Stimulated activated memory B cell treated with anti-CD40 and anti-IgM and Interleukin-4, amounts not matched to agents 10 μg/mL and 1 μg/mL and 100 μg/mL, for 72 hours (primary cell): ENCODE results near the gene PPP6R2.
A peak's percentile ranks its signal among the peaks of the same experiment; 100 is the strongest.

Experiments used
- ATAC-seq: fragments of 150-1000 bp; cut with Tn5 transposase; 2 replicates; pipeline ENCODE4 v1.10.0; 2021
- H3K27ac Mint-ChIP-seq: one replicate; pipeline ENCODE4 v1.8.0; 2022; ENCODE audit warnings: mild to moderate bottlenecking, mixed read lengths
- H3K27me3 Mint-ChIP-seq: one replicate; pipeline ENCODE4 v1.8.0; 2022; ENCODE audit warnings: mixed read lengths
- H3K36me3 Mint-ChIP-seq: one replicate; pipeline ENCODE4 v1.8.0; 2022; ENCODE audit warnings: mixed read lengths
- H3K4me1 Mint-ChIP-seq: one replicate; pipeline ENCODE4 v1.8.0; 2022; ENCODE audit warnings: mixed read lengths
- H3K4me3 Mint-ChIP-seq: one replicate; pipeline ENCODE4 v1.8.0; 2022; ENCODE audit warnings: mild to moderate bottlenecking, moderate library complexity, mixed read lengths
- H3K9me3 Mint-ChIP-seq: one replicate; pipeline ENCODE4 v1.8.0; 2022; ENCODE audit warnings: mixed read lengths

Gene PPP6R2

DNA sequence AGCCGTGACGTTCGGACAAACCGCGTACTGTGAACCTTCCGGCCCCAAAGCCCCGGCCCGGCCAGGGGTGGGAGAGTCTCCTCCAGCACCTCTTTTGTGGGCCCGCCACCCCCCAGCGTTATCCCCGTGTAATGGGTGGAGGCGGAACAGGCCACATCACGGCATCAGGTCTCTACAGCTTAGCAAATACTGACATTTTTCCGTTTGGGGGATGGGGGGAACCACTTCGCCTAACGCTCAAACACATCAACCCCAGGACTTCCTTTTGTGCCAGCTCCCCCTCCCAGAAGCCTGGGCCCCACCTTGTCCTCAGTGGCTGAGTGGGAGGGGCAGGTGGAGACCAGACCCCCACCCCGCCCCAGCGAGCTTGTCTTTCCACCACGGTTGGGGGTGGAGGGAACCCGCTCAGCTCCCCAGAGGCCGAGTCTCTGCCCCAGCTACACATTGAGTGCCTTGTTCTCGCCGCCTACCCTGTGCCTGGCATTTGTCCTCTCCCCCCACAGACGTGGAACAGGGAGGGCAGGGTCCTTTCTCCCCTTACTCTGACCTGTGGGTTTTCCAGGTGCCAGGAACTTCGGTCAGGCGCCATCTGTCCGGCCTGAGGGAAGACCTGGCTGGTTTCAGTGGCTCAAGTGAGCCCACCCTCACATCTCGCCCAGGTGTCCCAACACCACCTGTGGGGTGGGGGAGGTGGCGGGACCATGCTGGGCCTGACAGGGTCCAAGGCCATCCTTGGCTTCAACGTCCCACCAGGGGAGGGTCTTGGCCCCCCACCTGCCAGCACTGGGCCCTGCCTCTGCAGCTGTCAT is 102.1 kb downstream of the PPP6R2 start:
- H3K9me3 Mint-ChIP-seq: no peaks in the 10 kb centered on the region
- peaks cover 43% of the 10 kb centered on the region for H3K36me3 Mint-ChIP-seq
- peak overlapping the region; percentile 62 for H3K27ac Mint-ChIP-seq
- H3K4me3 Mint-ChIP-seq: no peak overlapping the region
- H3K4me1 Mint-ChIP-seq: peaks cover 30% of the 10 kb centered on the region
- no peaks in the 10 kb centered on the region for H3K27me3 Mint-ChIP-seq
- ATAC-seq: peak; percentile 54

DNA sequence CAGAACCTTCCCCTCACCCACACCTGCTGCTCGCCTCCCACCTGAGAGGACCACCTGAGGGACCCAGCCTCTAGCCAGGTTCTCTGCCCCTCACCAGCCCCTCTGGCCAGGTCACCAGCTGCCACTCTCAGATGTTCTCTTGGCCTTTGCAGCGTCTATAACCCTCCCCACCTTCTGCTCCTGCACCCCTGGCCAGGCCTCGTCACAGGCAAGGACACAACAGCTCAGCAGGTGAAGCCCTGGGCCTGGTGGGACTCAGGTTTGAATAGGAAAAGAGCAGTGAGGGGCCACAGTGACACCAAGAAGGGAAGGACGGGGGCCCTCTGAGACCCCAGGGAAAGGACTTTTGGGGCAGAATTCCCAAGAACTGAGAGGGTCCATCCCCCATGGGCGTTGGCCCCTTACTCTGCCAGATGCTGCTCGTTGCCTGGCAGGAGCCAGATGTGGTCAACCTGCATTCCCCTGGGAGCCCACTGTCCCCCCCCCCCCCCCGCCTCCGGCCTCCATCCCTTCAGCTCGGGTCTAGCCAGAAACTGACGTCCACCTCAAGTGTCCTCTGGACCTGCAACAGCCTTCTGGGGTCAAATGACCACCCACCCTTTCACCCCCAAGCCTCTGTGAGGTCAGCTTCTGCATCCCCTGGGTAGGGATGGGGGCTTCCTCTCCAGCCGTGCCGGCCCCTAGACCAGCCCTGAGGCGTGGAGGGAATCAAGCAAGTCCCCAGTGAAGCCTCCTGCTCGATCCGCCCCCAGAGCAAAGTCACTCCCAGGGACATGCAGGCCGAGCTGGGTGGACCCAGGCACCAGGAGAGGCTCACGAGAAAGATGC is 103.0 kb downstream of the PPP6R2 start:
- H3K27me3 Mint-ChIP-seq: no peaks in the 10 kb centered on the region
- H3K27ac Mint-ChIP-seq: peak overlapping the region; percentile 62
- H3K4me3 Mint-ChIP-seq: no peak overlapping the region
- no peaks in the 10 kb centered on the region for H3K9me3 Mint-ChIP-seq
- H3K4me1 Mint-ChIP-seq: peaks cover 33% of the 10 kb centered on the region
- no peak for ATAC-seq
- peaks cover 47% of the 10 kb centered on the region for H3K36me3 Mint-ChIP-seq

DNA sequence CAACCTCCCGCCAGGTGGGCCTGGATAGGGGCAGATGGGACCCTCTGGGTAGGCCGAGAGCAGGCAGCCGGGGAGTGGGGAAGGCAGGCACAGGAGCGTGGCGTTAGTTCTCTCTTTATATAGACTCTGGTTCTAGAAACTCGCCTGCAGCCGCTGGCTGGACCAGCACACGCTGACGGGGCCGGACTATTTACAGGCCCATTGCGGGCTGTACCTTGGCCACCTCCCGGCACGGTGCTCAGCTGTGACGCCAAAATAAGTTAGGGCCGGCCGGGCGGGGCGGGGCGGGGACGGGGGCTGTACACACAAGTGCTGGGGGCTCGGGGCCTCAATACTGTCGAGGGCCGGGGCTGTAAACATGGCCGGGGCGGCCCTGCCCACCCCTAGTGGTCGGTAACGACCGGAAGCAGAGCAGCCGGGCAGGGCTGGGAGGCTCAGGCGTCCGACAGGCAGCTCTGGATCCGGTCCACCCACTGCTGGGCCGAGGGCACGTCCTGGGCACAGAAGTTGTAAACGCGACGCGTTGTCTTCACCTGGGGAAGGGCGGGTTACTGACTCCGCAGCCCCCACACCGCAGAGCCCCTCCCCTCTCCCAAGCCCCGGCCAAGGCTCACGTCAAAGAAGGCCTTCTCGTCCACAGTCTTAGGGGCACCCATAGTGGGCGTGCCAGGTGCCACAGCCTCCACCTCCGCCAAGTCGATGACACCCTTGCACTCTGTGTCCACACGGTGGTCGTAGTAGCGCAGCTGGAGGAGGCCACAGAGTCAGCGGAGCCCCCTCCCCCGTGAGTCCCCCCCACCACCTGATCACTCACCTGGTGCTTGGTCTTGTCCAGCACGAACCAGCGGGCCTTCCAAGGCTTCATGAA is 103.8 kb downstream of the PPP6R2 start:
- Mint-ChIP-seq H3K27me3 (no peaks in the 10 kb centered on the region), H3K9me3 (no peaks in the 10 kb centered on the region), H3K4me3 (no peak overlapping the region), H3K4me1 (peaks cover 33% of the 10 kb centered on the region), H3K27ac (no peak overlapping the region), H3K36me3 (peaks cover 45% of the 10 kb centered on the region)
- ATAC-seq: no peak

DNA sequence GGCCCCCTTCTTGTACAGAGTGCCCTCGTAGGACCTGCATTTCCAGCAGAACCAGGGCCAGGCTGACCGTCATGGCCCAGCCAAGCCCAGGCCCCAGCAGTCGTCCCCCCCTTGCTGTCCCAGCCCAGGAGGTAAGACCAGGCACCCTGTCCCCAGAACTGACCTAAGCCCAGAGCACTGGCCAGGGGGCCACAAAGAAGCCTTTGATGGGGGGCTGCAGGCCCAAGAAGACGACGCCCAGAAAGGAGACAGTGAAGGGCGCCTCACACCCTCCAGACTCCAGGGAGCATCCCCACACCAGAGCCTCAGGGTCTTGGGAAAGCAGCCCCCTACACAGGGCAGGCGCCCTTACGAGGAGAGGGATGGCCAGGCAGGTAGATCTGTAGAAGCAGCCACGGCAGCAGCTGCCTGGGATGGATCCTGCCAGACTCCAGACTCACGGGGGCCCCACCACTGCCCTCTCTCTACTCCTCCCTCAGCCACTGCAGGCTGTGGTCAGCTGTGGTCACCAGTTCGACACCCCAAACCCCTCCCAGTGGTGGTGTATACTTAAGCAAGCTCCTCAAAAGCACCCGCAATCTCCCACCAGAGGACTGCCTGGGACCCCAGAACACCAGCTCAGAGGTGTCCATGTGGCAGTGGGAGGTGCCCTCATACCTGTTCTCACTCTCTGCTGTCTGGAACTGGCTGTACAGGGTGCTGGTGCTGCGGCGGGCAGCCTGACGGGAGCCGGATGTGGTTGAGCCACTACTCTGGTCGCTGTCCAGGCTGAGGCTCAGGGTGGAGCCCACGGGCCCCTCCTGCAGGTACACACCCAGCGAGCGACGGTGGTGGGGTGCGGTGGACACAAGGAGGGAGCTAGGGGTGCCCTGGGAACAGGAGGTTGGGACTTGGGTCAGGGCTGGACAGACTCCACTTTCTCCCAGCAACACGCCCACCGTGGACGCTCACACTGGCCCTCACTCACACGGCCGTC is 104.7 kb downstream of the PPP6R2 start:
- Mint-ChIP-seq H3K4me1 (peaks cover 36% of the 10 kb centered on the region), H3K9me3 (no peaks in the 10 kb centered on the region), H3K27ac (no peak overlapping the region), H3K4me3 (no peak overlapping the region), H3K36me3 (peaks cover 49% of the 10 kb centered on the region), H3K27me3 (no peaks in the 10 kb centered on the region)
- no peak for ATAC-seq

DNA sequence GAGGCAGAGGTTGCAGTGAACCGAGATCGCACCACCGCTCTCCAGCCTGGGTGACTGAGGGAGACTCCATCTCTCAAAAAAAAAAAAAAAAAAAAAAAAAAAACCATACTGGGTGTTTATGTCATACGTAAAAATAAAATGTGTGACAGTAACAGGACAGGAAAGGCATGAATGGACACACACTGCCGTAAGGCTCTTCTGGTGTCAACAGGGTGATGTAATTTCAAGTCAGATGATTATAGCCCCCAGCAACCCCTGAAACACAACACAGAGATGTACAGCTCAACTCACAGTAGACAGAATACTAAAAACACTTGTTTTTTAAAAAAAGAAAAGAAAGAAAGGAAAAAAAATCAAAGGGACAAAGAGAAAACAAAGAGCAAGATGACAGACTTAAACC is 109.5 kb downstream of the PPP6R2 start:
- Mint-ChIP-seq H3K27me3 (no peaks in the 10 kb centered on the region), H3K36me3 (peaks cover 71% of the 10 kb centered on the region), H3K27ac (peak overlapping the region; percentile 68), H3K9me3 (no peaks in the 10 kb centered on the region), H3K4me3 (no peak overlapping the region), H3K4me1 (peaks cover 22% of the 10 kb centered on the region)
- no peak for ATAC-seq

DNA sequence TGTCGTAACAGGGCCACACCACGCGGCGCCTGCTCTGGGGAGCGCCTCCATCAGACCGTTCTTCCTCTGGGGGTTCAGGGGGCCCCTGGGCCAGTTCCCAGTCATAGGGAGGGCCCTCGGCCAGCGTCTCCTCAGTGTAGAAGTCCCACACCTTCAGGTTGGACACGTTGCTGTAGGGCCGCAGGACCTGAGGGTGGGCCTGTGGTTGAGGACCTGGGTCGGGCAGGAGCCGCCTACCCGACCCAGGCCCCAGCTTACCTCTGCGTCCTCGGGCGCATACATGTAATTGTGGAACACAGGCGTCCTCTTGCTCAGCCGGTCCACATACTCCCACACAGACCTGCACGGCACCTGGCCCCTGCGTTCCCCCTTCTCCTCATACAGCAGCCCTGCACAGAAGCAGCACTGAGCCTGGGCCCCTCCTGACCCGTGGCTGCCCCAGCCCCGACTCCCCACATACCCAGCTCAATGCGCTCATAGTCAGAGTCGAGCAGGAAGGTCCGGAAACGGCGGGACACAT is 111.5 kb downstream of the PPP6R2 start:
- Mint-ChIP-seq H3K27me3 (no peaks in the 10 kb centered on the region), H3K4me1 (peaks cover 23% of the 10 kb centered on the region), H3K9me3 (no peaks in the 10 kb centered on the region), H3K36me3 (peaks cover 70% of the 10 kb centered on the region), H3K4me3 (no peak overlapping the region), H3K27ac (no peak overlapping the region)
- no peak for ATAC-seq

DNA sequence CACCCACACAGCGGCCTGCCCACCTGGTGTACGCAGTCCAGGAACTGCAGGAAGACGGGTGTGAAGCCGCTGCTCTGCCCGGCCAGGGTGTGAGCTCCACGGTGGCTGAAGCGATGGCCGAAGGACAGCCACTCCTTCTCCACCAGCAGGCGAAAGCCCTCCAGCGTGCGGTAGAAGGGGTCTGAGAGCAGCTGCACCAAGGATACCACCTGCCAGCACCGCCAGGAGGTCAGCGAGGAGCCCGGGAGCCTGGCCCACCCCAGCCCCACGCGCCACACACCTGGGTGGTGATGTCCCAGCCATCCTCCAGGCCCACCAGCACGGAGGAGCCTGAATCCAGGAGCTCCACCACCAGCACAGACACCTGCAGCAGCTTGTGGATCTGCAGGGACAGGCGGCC is 112.1 kb downstream of the PPP6R2 start:
- no peaks in the 10 kb centered on the region for H3K9me3 Mint-ChIP-seq
- ATAC-seq: no peak
- H3K27me3 Mint-ChIP-seq: no peaks in the 10 kb centered on the region
- H3K4me3 Mint-ChIP-seq: no peak overlapping the region
- no peak overlapping the region for H3K27ac Mint-ChIP-seq
- peaks cover 68% of the 10 kb centered on the region for H3K36me3 Mint-ChIP-seq
- H3K4me1 Mint-ChIP-seq: peaks cover 17% of the 10 kb centered on the region

DNA sequence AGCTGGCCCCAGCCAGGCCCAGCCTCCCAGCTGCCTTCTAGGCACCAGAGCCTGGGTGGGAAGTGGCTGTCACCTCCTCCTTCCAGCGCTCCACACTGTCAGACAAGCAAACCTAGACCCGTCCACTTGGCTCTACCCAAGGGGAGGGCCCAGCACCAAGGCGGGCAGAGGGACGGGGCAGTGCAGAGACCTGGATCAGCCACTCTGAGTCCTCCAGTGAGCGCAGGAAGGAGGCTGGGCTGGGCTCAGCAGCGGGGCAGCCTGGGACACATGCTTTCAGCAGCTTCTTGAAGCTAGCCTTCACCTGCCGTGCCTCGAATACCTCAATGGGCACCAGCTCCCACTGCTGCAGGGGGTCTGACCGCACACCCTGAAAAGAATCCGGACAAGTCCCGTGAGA is 112.9 kb downstream of the PPP6R2 start:
- no peak overlapping the region for H3K27ac Mint-ChIP-seq
- H3K36me3 Mint-ChIP-seq: peaks cover 69% of the 10 kb centered on the region
- no peaks in the 10 kb centered on the region for H3K9me3 Mint-ChIP-seq
- no peak overlapping the region for H3K4me3 Mint-ChIP-seq
- ATAC-seq: no peak
- no peaks in the 10 kb centered on the region for H3K27me3 Mint-ChIP-seq
- H3K4me1 Mint-ChIP-seq: peaks cover 13% of the 10 kb centered on the region

DNA sequence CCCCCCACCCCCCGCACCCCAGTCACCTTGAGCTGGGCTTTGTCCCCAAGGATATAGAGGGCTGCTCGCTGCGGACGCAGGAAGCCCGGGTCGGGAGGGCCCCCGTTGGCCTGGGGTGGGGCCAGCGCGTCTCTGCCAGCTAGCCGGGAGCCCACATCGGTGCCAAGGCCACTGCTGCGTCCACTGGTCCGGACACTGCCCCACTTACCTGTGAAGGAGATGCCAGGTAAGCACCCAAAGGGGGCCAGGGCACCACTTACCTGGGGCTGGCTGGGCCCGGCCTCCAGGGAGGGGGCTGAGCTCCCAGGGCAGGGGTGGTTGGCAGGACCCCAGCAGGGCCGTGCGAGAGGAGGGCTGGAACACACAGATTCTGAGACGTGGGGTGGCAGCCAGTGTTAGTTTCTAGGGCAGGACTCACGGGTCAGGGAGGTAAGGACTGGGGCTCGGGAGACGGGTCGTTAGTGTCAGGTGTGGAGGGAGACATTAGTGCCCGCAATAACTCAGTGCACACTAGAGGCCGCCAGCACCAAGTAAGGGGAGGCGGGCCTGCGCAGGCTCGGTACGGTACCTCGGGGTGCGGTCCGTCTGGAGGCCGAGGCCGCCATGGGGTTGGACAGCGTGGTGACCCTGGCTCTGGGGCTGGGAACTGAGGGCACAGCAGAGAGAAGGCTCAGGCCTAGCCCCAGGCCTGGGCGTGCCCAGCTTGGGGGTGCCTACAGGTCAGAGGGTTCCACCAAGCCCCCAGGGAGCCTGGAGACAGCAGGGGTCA is 113.5 kb downstream of the PPP6R2 start:
- H3K4me1 Mint-ChIP-seq: peaks cover 13% of the 10 kb centered on the region
- H3K27ac Mint-ChIP-seq: no peak overlapping the region
- no peaks in the 10 kb centered on the region for H3K9me3 Mint-ChIP-seq
- H3K4me3 Mint-ChIP-seq: no peak overlapping the region
- no peaks in the 10 kb centered on the region for H3K27me3 Mint-ChIP-seq
- peak; percentile 24 for ATAC-seq
- H3K36me3 Mint-ChIP-seq: peaks cover 66% of the 10 kb centered on the region

DNA sequence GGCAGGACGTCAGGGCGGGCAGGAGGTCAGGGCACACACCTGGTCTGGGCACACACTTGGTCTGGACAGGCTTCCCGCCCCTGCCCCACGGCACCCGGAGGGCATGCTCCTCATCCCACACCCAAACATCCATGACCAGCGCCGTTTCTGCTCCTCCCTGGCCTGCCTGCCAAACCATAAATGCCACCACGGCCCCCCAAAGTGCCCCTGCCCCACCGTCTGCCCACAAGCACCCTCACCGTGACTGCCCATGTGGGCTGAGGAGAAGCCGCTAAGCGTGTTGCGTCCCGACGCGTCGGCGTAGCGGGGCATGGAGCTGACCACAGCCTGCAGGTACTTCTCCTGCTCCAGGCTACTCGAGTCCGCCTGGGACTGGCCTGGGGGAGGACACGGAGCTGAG is 115.9 kb downstream of the PPP6R2 start:
- H3K4me1 Mint-ChIP-seq: peaks cover 7% of the 10 kb centered on the region
- ATAC-seq: no peak
- no peaks in the 10 kb centered on the region for H3K9me3 Mint-ChIP-seq
- H3K36me3 Mint-ChIP-seq: peaks cover 75% of the 10 kb centered on the region
- peak overlapping the region; percentile 20 for H3K27ac Mint-ChIP-seq
- no peaks in the 10 kb centered on the region for H3K27me3 Mint-ChIP-seq
- H3K4me3 Mint-ChIP-seq: no peak overlapping the region

DNA sequence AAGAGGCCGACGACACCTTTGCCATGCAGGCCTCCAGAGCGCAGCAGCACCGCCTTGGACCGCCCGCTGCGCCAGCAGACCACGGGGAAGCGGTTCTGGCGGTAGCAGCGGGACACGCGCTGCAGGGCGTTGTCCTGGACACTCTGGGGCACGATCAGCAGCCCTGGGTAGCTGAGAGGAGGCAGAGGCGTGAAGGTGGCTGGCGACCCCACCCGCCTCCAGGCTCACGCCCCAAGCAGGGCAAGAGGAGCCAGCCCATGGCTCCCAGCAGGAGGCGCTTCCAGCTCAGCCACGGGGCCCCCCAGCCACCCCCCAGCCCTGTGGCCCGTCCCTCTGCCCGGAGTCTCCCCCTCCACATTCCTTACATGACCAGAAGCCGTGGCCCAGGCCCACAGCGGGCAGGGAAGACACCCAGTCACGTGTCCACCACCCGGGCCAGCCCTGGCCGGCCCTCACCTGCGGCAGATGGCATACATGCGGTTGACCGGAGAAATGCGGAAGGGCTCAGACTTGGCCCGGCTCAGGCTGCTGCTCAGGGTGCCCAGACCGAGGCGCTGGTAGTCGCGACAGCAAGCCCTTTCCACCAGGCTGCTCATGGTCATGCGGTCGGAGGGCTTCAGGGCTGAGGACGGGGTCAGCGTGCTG is 116.5 kb downstream of the PPP6R2 start:
- H3K4me3 Mint-ChIP-seq: no peak overlapping the region
- ATAC-seq: no peak
- H3K27me3 Mint-ChIP-seq: no peaks in the 10 kb centered on the region
- peaks cover 75% of the 10 kb centered on the region for H3K36me3 Mint-ChIP-seq
- H3K27ac Mint-ChIP-seq: no peak overlapping the region
- peaks cover 13% of the 10 kb centered on the region for H3K4me1 Mint-ChIP-seq
- no peaks in the 10 kb centered on the region for H3K9me3 Mint-ChIP-seq

DNA sequence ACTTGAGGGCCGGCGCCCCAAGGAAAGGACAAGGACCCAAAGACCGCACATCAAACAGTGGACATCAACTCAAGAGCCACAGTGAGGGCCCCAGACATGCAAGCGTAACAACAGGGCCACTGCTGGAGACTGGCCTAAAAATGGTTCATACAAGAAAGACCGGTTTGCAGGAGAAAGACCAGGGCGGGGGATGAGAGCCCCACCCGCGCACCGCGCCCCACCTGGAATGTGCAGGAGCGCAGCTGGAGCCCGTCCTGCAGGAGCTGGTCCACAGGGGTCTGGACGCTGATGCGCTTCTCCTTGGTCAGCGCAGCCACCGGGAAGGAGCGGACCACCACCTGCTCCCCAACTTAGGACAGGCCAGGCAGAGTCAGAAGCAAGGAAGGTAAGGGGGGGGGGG is 117.8 kb downstream of the PPP6R2 start:
- Mint-ChIP-seq H3K4me3 (no peak overlapping the region), H3K4me1 (peaks cover 13% of the 10 kb centered on the region), H3K36me3 (peaks cover 78% of the 10 kb centered on the region), H3K9me3 (no peaks in the 10 kb centered on the region), H3K27me3 (no peaks in the 10 kb centered on the region), H3K27ac (no peak overlapping the region)
- ATAC-seq: no peak

DNA sequence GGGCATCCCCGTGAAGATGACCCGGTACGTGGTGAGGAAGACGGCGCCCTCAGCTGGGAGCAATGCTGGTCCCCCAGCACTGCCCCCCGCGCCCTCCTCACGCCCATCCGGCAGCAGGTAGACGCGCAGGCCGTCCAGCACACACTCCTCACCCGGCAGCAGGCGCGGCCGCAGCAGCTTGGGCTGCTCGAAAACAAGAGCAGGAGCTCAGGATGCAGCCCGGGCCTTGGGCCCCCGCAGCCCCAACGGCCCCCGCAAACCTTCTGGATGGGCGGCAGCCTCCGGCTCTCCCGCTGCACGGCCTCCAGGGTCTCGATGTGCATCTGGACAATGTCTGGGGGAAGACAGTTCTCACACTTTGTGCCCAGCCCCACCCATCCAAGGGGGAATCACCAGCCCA is 118.4 kb downstream of the PPP6R2 start:
- Mint-ChIP-seq H3K36me3 (peaks cover 84% of the 10 kb centered on the region), H3K27me3 (no peaks in the 10 kb centered on the region)

More for the DNA sequence above, 118.4 kb downstream of the PPP6R2 start:
- H3K4me3 Mint-ChIP-seq: no peak overlapping the region
- H3K9me3 Mint-ChIP-seq: no peaks in the 10 kb centered on the region
- no peak overlapping the region for H3K27ac Mint-ChIP-seq
- H3K4me1 Mint-ChIP-seq: peaks cover 17% of the 10 kb centered on the region
- no peak for ATAC-seq
